Activated CD8-positive, alpha-beta T cell treated with anti-CD3 and anti-CD28 coated beads, Interleukin-2, amount 10 ng/mL, durations not matched to agents 7 days and 5 days (primary cell): ENCODE data around the gene SEC14L5. TPM values are rescaled to one million over a fixed set of nuclear protein-coding genes. Genes with fewer than 3 reads are reported as not detected.
A peak's percentile ranks its signal among the peaks of the same experiment; 100 is the strongest.

ENCODE experiments used
- ATAC-seq: fragments of 150-1000 bp; cut with Tn5 transposase; one replicate; pipeline ENCODE4 v1.10.0; 2021; ENCODE audit warnings: moderate library complexity
- CTCF ChIA-PET: fragments of 350-600 bp; sonication (Branson Sonifier 250); formaldehyde crosslinking; loops from one replicate; lab custom pipeline; 2021; ENCODE audit warnings: antibody characterized with exemption; lab: Charles Lee
- POLR2A ChIA-PET: fragments of 350-600 bp; sonication (Branson Sonifier 250); formaldehyde crosslinking; loops from one replicate; lab custom pipeline; 2021; ENCODE audit warnings: antibody characterized with exemption; lab: Charles Lee
- DNase-seq: peaks from one replicate; pipeline ENCODE4 v3.0.0-alpha.2; 2020
- H3K27ac Mint-ChIP-seq: one replicate; pipeline ENCODE4 v1.8.0; 2021; ENCODE audit warnings: mild to moderate bottlenecking, mixed read lengths
- H3K27me3 Mint-ChIP-seq: one replicate; pipeline ENCODE4 v1.8.0; 2021; ENCODE audit warnings: low read depth, mixed read lengths
- H3K36me3 Mint-ChIP-seq: one replicate; pipeline ENCODE4 v1.8.0; 2021; ENCODE audit warnings: low read depth, mixed read lengths
- H3K4me1 Mint-ChIP-seq: one replicate; pipeline ENCODE4 v1.8.0; 2021; ENCODE audit warnings: low read depth, mixed read lengths
- H3K4me3 Mint-ChIP-seq: one replicate; pipeline ENCODE4 v1.8.0; 2021; ENCODE audit warnings: mild to moderate bottlenecking, mixed read lengths
- H3K9me3 Mint-ChIP-seq: one replicate; pipeline ENCODE4 v1.8.0; 2022; ENCODE audit warnings: mixed read lengths; ENCODE audit not compliant: insufficient read depth
- total RNA-seq, 2 experiments: library from RNA; stranded (reverse); gene quantifications; one replicate each; pipeline ENCODE4 v1.2.3, GENCODE V29; 2021

The SEC14L5 gene
- total RNA-seq, 2 experiments from 2014 or later: not detected

- ChIA-PET POLR2A (interaction anchor here (0.8 kb wide), 1 partner anchor 30 kb away, joined by 3 read pairs; no protein-coding TSS in a partner anchor), CTCF (no interaction called here)
- H3K4me3 Mint-ChIP-seq: no peak overlapping the region
- H3K9me3 Mint-ChIP-seq: no peaks in the 10 kb centered on the region
- peaks cover 4% of the 10 kb centered on the region for H3K4me1 Mint-ChIP-seq
- no peaks in the 10 kb centered on the region for H3K36me3 Mint-ChIP-seq
- DNase-seq (no peak), ATAC-seq (no peak)
- H3K27me3 Mint-ChIP-seq: peaks cover 25% of the 10 kb centered on the region
- H3K27ac Mint-ChIP-seq: no peak overlapping the region
Measured at GRCh38 chr16:4933871-4934395, 24.2 kb upstream of the SEC14L5 start.

GRCh38 chr16:4934591-4934990 lies 23.5 kb upstream of the SEC14L5 start:
- no peaks in the 10 kb centered on the region for H3K36me3 Mint-ChIP-seq
- no peak overlapping the region for H3K27ac Mint-ChIP-seq
- no peak overlapping the region for H3K4me3 Mint-ChIP-seq
- ATAC-seq (no peak), DNase-seq (no peak)
- no peaks in the 10 kb centered on the region for H3K9me3 Mint-ChIP-seq
- H3K27me3 Mint-ChIP-seq: peaks cover 25% of the 10 kb centered on the region
- ChIA-PET POLR2A (no interaction called here), CTCF (no interaction called here)
- H3K4me1 Mint-ChIP-seq: peaks cover 4% of the 10 kb centered on the region

GRCh38 chr16:4935241-4935855 lies 22.8 kb upstream of the SEC14L5 start:
- Mint-ChIP-seq H3K9me3 (no peaks in the 10 kb centered on the region), H3K27me3 (peaks cover 25% of the 10 kb centered on the region), H3K36me3 (no peaks in the 10 kb centered on the region), H3K4me1 (peaks cover 4% of the 10 kb centered on the region), H3K4me3 (no peak overlapping the region), H3K27ac (no peak overlapping the region)
- ATAC-seq: no peak
- ChIA-PET POLR2A (no interaction called here), CTCF (interaction anchor here (0.7 kb wide), 1 partner anchor 101 kb away, joined by 3 read pairs; no protein-coding TSS in a partner anchor)
- no peak for DNase-seq

GRCh38 chr16:4936181-4936990 lies 21.7 kb upstream of the SEC14L5 start:
- H3K27me3 Mint-ChIP-seq: peaks cover 25% of the 10 kb centered on the region
- H3K36me3 Mint-ChIP-seq: no peaks in the 10 kb centered on the region
- ATAC-seq (peak; percentile 56), DNase-seq (no peak)
- no peak overlapping the region for H3K27ac Mint-ChIP-seq
- no peaks in the 10 kb centered on the region for H3K9me3 Mint-ChIP-seq
- H3K4me3 Mint-ChIP-seq: peak overlapping the region; percentile 52
- ChIA-PET POLR2A (no interaction called here), CTCF (interaction anchor here (0.7 kb wide), 1 partner anchor 100 kb away, joined by 3 read pairs; no protein-coding TSS in a partner anchor)
- H3K4me1 Mint-ChIP-seq: peaks cover 4% of the 10 kb centered on the region

- no peaks in the 10 kb centered on the region for H3K9me3 Mint-ChIP-seq
- H3K4me1 Mint-ChIP-seq: peaks cover 4% of the 10 kb centered on the region
- DNase-seq: no peak
- no peaks in the 10 kb centered on the region for H3K36me3 Mint-ChIP-seq
- ChIA-PET POLR2A (no interaction called here), CTCF (no interaction called here)
- H3K27me3 Mint-ChIP-seq: peaks cover 25% of the 10 kb centered on the region
- peak within 1 kb of the TSS; percentile 52 for H3K4me3 Mint-ChIP-seq
- ATAC-seq: peak; percentile 62
- no peak within 1 kb of the TSS for H3K27ac Mint-ChIP-seq
Measured at GRCh38 chr16:4936991-4937781, 20.9 kb upstream of the SEC14L5 start, which contains the start of gene PPL. TSS of gene PPL (minus strand) at chr16:4937148. CDS start at chr16:4937045, 103 bp downstream.

- Mint-ChIP-seq H3K27me3 (peaks cover 25% of the 10 kb centered on the region), H3K4me1 (peaks cover 4% of the 10 kb centered on the region), H3K9me3 (no peaks in the 10 kb centered on the region), H3K4me3 (peak overlapping the region; percentile 2), H3K36me3 (no peaks in the 10 kb centered on the region), H3K27ac (no peak overlapping the region)
- ChIA-PET POLR2A (no interaction called here), CTCF (no interaction called here)
- DNase-seq (no peak), ATAC-seq (no peak)
Measured at GRCh38 chr16:4937782-4938682, 20.1 kb upstream of the SEC14L5 start.

GRCh38 chr16:4938683-4939030 lies 19.5 kb upstream of the SEC14L5 start:
- DNase-seq (no peak), ATAC-seq (no peak)
- Mint-ChIP-seq H3K27me3 (peaks cover 25% of the 10 kb centered on the region), H3K9me3 (no peaks in the 10 kb centered on the region), H3K36me3 (no peaks in the 10 kb centered on the region), H3K27ac (no peak overlapping the region), H3K4me3 (no peak overlapping the region), H3K4me1 (peaks cover 4% of the 10 kb centered on the region)
- ChIA-PET CTCF (no interaction called here), POLR2A (no interaction called here)

GRCh38 chr16:4940719-4941118 lies 17.4 kb upstream of the SEC14L5 start:
- H3K4me1 Mint-ChIP-seq: peaks cover 4% of the 10 kb centered on the region
- DNase-seq: no peak
- CTCF ChIA-PET: no interaction called here

GRCh38 chr16:4942481-4942880 lies 15.6 kb upstream of the SEC14L5 start:
- H3K36me3 Mint-ChIP-seq: no peaks in the 10 kb centered on the region
- peaks cover 10% of the 10 kb centered on the region for H3K27me3 Mint-ChIP-seq
- H3K4me1 Mint-ChIP-seq: no peaks in the 10 kb centered on the region

More at GRCh38 chr16:4940719-4941118, 17.4 kb upstream of the SEC14L5 start:
- no peaks in the 10 kb centered on the region for H3K9me3 Mint-ChIP-seq
- H3K4me3 Mint-ChIP-seq: no peak overlapping the region
- POLR2A ChIA-PET: no interaction called here
- no peak overlapping the region for H3K27ac Mint-ChIP-seq
- ATAC-seq: no peak
- H3K36me3 Mint-ChIP-seq: no peaks in the 10 kb centered on the region
- peaks cover 17% of the 10 kb centered on the region for H3K27me3 Mint-ChIP-seq

GRCh38 chr16:4944333-4945281 lies 13.5 kb upstream of the SEC14L5 start:
- ATAC-seq (no peak), DNase-seq (no peak)
- H3K4me1 Mint-ChIP-seq: peaks cover 7% of the 10 kb centered on the region
- H3K4me3 Mint-ChIP-seq: no peak overlapping the region
- H3K36me3 Mint-ChIP-seq: no peaks in the 10 kb centered on the region
- H3K9me3 Mint-ChIP-seq: no peaks in the 10 kb centered on the region
- no peak overlapping the region for H3K27ac Mint-ChIP-seq
- no peaks in the 10 kb centered on the region for H3K27me3 Mint-ChIP-seq
- ChIA-PET CTCF (no interaction called here), POLR2A (no interaction called here)

More at GRCh38 chr16:4942481-4942880, 15.6 kb upstream of the SEC14L5 start:
- ChIA-PET POLR2A (no interaction called here), CTCF (interaction anchor here (1.2 kb wide), 1 partner anchor 14 kb away, joined by 3 read pairs; no protein-coding TSS in a partner anchor)
- Mint-ChIP-seq H3K27ac (no peak overlapping the region), H3K4me3 (no peak overlapping the region), H3K9me3 (no peaks in the 10 kb centered on the region)
- no peak for DNase-seq
- no peak for ATAC-seq
